K562 (cell line): Measurements from ENCODE around the gene KCNJ9. TPM values are rescaled to one million over a fixed set of nuclear protein-coding genes. Genes with fewer than 3 reads are reported as not detected.

Source experiments
- ATAC-seq: fragments of 200-7000 bp; cut with Tn5 transposase; 3 replicates; pipeline ENCODE4 v1.9.1; 2020; ENCODE audit warnings: moderate library complexity
- BruUV-seq: library from RNA; stranded (reverse); fragments of 400-500 nt; replicated peaks from 2 replicates; lab custom pipeline; 2021; lab: Mats Ljungman, UMichigan
- CTCF ChIA-PET: fragments of 300-600 bp; formaldehyde crosslinking; extraction: SDS; loops from one replicate; lab custom pipeline; 2021; ENCODE audit warnings: low intra/inter-chr PET ratio; lab: Yijun Ruan, JAX
- POLR2A ChIA-PET: fragments of 300-600, 350-650 bp; sonication (Branson Sonifier 250); formaldehyde crosslinking; extraction: SDS; loops from one replicate; lab custom pipeline; 2021; ENCODE audit warnings: antibody characterized with exemption, inconsistent platforms; lab: Yijun Ruan, JAX
- DNase-seq, 4 experiments: peaks; one replicate each; pipeline versions ENCODE4 v3.0.0 to v3.0.0-alpha.2; 2011 to 2018; ENCODE audit warnings: low spot score in 3 of 4, mixed read lengths in 3 of 4; ENCODE audit errors: extremely low read depth in 1 of 4
- FAIRE-seq: peaks from 2 replicates; lab custom pipeline; 2011; peaks lifted over from hg19 to GRCh38; lab: Jason Lieb, UNC
- H2AFZ ChIP-seq: 2 replicates; pipeline ENCODE4 v1.6.0; 2011; ENCODE audit warnings: low read depth, low read length, control low read depth, inconsistent platforms
- H3K27ac ChIP-seq: fragments of 200-600 bp; 3 replicates; pipeline ENCODE4 v1.8.0; 2011; ENCODE audit warnings: low read depth, mild to moderate bottlenecking, control low read depth, inconsistent platforms, low read length, moderate library complexity, mixed read lengths; ENCODE audit errors: extremely low read depth
- H3K27me3 ChIP-seq, 2 experiments: fragments of 300-600 bp in 1 of 2; 2 replicates in 1 of 2; 3 replicates in 1 of 2; pipeline versions ENCODE4 v1.6.0 to v1.8.0; 2011; ENCODE audit warnings: inconsistent platforms in 2 of 2, low read length in 2 of 2, mild to moderate bottlenecking in 1 of 2, mixed read lengths in 1 of 2, moderate library complexity in 1 of 2; ENCODE audit not compliant: control insufficient read depth in 2 of 2, insufficient read depth in 2 of 2
- H3K36me3 ChIP-seq: fragments of 300-600 bp; 3 replicates; pipeline ENCODE4 v1.8.0; 2011; ENCODE audit warnings: mild to moderate bottlenecking, low read length, inconsistent platforms; ENCODE audit not compliant: control insufficient read depth, insufficient read depth
- H3K4me1 ChIP-seq, 2 experiments: fragments of 200-600 bp in 1 of 2; replicated peaks in 1 of 2; 2 replicates in 1 of 2; 3 replicates in 1 of 2; pipeline versions ENCODE4 v1.5.1 to v1.8.0; 2011; ENCODE audit warnings: inconsistent platforms in 2 of 2, low read length in 2 of 2, mild to moderate bottlenecking in 1 of 2, mixed read lengths in 1 of 2, moderate library complexity in 1 of 2; ENCODE audit not compliant: control insufficient read depth in 2 of 2, insufficient read depth in 2 of 2
- H3K4me2 ChIP-seq: 2 replicates; pipeline ENCODE4 v1.6.1; 2011; ENCODE audit warnings: low read length, control low read depth, inconsistent platforms, mixed read lengths; ENCODE audit not compliant: insufficient read depth
- H3K4me3 ChIP-seq: fragments of 200-600 bp; sonication (generic), shearing (Covaris generic); 2 replicates; pipeline ENCODE4 v1.5.1; 2016; ENCODE audit warnings: control low read depth, inconsistent platforms
- H3K79me2 ChIP-seq: fragments of 200-600 bp; 3 replicates; pipeline ENCODE4 v1.8.0; 2011; ENCODE audit warnings: low read length, inconsistent platforms; ENCODE audit not compliant: control insufficient read depth, insufficient read depth
- H3K9ac ChIP-seq, 2 experiments: 2 replicates each; pipeline versions ENCODE4 v1.6.0 to v1.6.1; 2011; ENCODE audit warnings: low read depth in 2 of 2, low read length in 2 of 2, control low read depth in 1 of 2, inconsistent platforms in 1 of 2, mild to moderate bottlenecking in 1 of 2, mixed read lengths in 1 of 2; ENCODE audit not compliant: insufficient read depth in 1 of 2
- H3K9me1 ChIP-seq: one replicate; pipeline ENCODE4 v1.6.0; 2011; ENCODE audit warnings: inconsistent platforms, mild to moderate bottlenecking, low read length, moderate library complexity; ENCODE audit not compliant: control insufficient read depth, insufficient read depth
- H3K9me3 ChIP-seq: replicated peaks from 2 replicates; pipeline ENCODE4 v1.5.1; 2011; ENCODE audit warnings: low read depth, low read length, inconsistent platforms; ENCODE audit not compliant: control insufficient read depth, insufficient read depth
- H4K20me1 ChIP-seq: replicated peaks from 2 replicates; pipeline ENCODE4 v1.6.1; 2011; ENCODE audit warnings: low read length, inconsistent platforms, mixed read lengths; ENCODE audit not compliant: control insufficient read depth, insufficient read depth
- ARNT ChIP-seq, 2 experiments: fragments of 450-650 bp; IDR thresholded peaks; 2 replicates each; pipeline ENCODE4 v1.6.1; 2016; ENCODE audit warnings: mild to moderate bottlenecking in 1 of 2
- CBFA2T2 ChIP-seq: fragments of 450-650 bp; conservative IDR thresholded peaks from 2 replicates; pipeline ENCODE4 v1.6.1; 2017; ENCODE audit warnings: mild to moderate bottlenecking
- ELK1 ChIP-seq: sonication (generic); formaldehyde crosslinking; IDR thresholded peaks from 2 replicates; pipeline ENCODE4 v1.8.1; 2022; ENCODE audit warnings: missing genetic modification reagents
- HES1 ChIP-seq: fragments of 450-650 bp; IDR thresholded peaks from 2 replicates; pipeline ENCODE4 v1.6.1; 2016; ENCODE audit warnings: low read depth, mild to moderate bottlenecking, moderate library complexity
- MYBL2 ChIP-seq, 2 experiments: fragments of 450-650 bp in 1 of 2; sonication (generic) in 1 of 2; formaldehyde crosslinking in 1 of 2; IDR thresholded peaks; 2 replicates each; pipeline versions ENCODE4 v1.6.1 to v1.8.1; 2017 to 2022; ENCODE audit warnings: borderline replicate concordance in 1 of 2, inconsistent platforms in 1 of 2, low read depth in 1 of 2, mild to moderate bottlenecking in 1 of 2, missing genetic modification reagents in 1 of 2, moderate library complexity in 1 of 2
- NCOA4 ChIP-seq: fragments of 450-650 bp; IDR thresholded peaks from 2 replicates; pipeline ENCODE4 v1.6.1; 2018; ENCODE audit warnings: mild to moderate bottlenecking; ENCODE audit not compliant: partially characterized antibody
- NFIC ChIP-seq: fragments of 450-650 bp; IDR thresholded peaks from 2 replicates; pipeline ENCODE4 v1.6.1; 2017; ENCODE audit warnings: mild to moderate bottlenecking, inconsistent platforms
- PHF21A ChIP-seq: fragments of 450-650 bp; IDR thresholded peaks from 2 replicates; pipeline ENCODE4 v1.6.1; 2017; ENCODE audit warnings: low read depth, borderline replicate concordance
- POLR2H ChIP-seq: IDR thresholded peaks from 2 replicates; pipeline ENCODE4 v1.6.1; 2016; ENCODE audit warnings: missing genetic modification characterization, low read depth, mild to moderate bottlenecking, control low read depth, missing compliant biosample characterization, moderate library complexity
- RBFOX2 ChIP-seq: fragments of 200-400 bp; formaldehyde crosslinking; IDR thresholded peaks from 2 replicates; pipeline ENCODE4 v1.6.1; 2017; ENCODE audit warnings: low read depth, mild to moderate bottlenecking, low read length, moderate library complexity
- SIN3B ChIP-seq: fragments of 450-650 bp; IDR thresholded peaks from 2 replicates; pipeline ENCODE4 v1.6.1; 2017; ENCODE audit warnings: low read depth, mild to moderate bottlenecking, moderate library complexity
- SP1 ChIP-seq: sonication (generic); formaldehyde crosslinking; IDR thresholded peaks from 2 replicates; pipeline ENCODE4 v1.8.1; 2022; ENCODE audit warnings: mild to moderate bottlenecking, missing genetic modification reagents
- TCF7L2 ChIP-seq: fragments of 150-350 bp; IDR thresholded peaks from 2 replicates; pipeline ENCODE4 v1.6.1; 2016; ENCODE audit warnings: low read depth, mild to moderate bottlenecking, low read length, moderate library complexity
- ZKSCAN1 ChIP-seq: fragments of 150-350 bp; IDR thresholded peaks from 2 replicates; pipeline ENCODE4 v1.6.1; 2016; ENCODE audit warnings: low read depth, low read length
- ZZZ3 ChIP-seq: fragments of 450-650 bp; IDR thresholded peaks from 2 replicates; pipeline ENCODE4 v1.6.1; 2016; ENCODE audit warnings: antibody characterized with exemption, mild to moderate bottlenecking, moderate library complexity
- WGBS: fragments of 100-300 bp; shearing (Covaris generic); methylation state at CpG from one replicate; pipeline ENCODE4 v1.1.6; 2016; ENCODE audit warnings: low coverage, mixed read lengths; ENCODE audit not compliant: insufficient coverage; ENCODE audit errors: missing lambda C conversion rate; 5-methylcytosine and 5-hydroxymethylcytosine counted together
- in situ Hi-C: fragments of 300-500 bp; cut with MboI; formaldehyde crosslinking; loops from 4 replicates; pipeline ENCODE4 v1.15.0; 2018; ENCODE audit warnings: inconsistent platforms, mixed read lengths
- intact Hi-C: fragments of 100-400 bp; cut with micrococcal nuclease; formaldehyde crosslinking; loops from 2 replicates; pipeline ENCODE4 v1.14.2; 2022
- polyA plus RNA-seq, 8 experiments: library from polyadenylated mRNA; depleted of rRNA in 4 of 8; stranded (reverse) in 5 of 8; unstranded in 3 of 8; fragments of >200 nt; fragmentation: Nextera tagmentation in 2 of 8; fragmentation: Illumina TruSeq in 1 of 8; extraction: Ambion mirVana in 2 of 8; extraction: Trizol in 1 of 8; gene quantifications; 2 replicates each; pipeline versions ENCODE4 v1.2.1 to v1.2.3, GENCODE V29; 2011 to 2014; ENCODE audit warnings: inconsistent platforms in 1 of 8, missing spikeins in 1 of 8
- total RNA-seq, 7 experiments: library from RNA; depleted of rRNA in 6 of 7; stranded (reverse); fragments of >200 nt in 6 of 7; fragmentation: Illumina TruSeq in 2 of 7; extraction: Trizol in 2 of 7; gene quantifications; 2 replicates each; pipeline versions ENCODE4 v1.2.1 to v1.2.3, GENCODE V29; 2011 to 2021; ENCODE audit warnings: low replicate concordance in 1 of 7
- TF ChIP-seq, protein P1 (sequence below): sonication (generic); formaldehyde crosslinking; IDR thresholded peaks from 2 replicates; pipeline ENCODE4 v1.9.0; 2022; ENCODE audit warnings: mild to moderate bottlenecking, missing genetic modification reagents
- TF ChIP-seq, protein P2 (sequence below): fragments of 200-800 bp; sonication (Bioruptor generic); IDR thresholded peaks from 2 replicates; pipeline ENCODE4 v1.6.1; 2017; ENCODE audit warnings: missing genetic modification characterization, missing compliant biosample characterization

KCNJ9 gene
- total and polyA plus RNA-seq, 9 of the 15 experiments (the other 6 are each of a cell fraction or from before 2014, with no cell fraction given), result not detected

GRCh38 chr1:160070243-160071163 lies 10.8 kb upstream of the KCNJ9 start:
- H3K4me3 ChIP-seq, result no peak overlapping the region; the same call in 1 of the 2 replicates
- H3K9me1 ChIP-seq, result no peaks in the 10 kb centered on the region
- WGBS, result under 1% methylated on average over 35 of the region's 46 CpGs
- BruUV-seq, result no TSS peak
- no peaks in the 10 kb centered on the region for H3K9me3 ChIP-seq
- in situ Hi-C loops (no loop called here), intact Hi-C loops (no loop called here)
- FAIRE-seq, result no peak
- no peaks in the 10 kb centered on the region for H4K20me1 ChIP-seq
- DNase-seq, result peak; percentile 53 to 86 (median 82)
- ChIA-PET CTCF (interaction anchor here (0.7 kb wide), 1 partner anchor 66 kb away, joined by 4 read pairs; no protein-coding TSS in a partner anchor), POLR2A (interaction anchor here (0.6 to 1.0 kb wide), 4 partner anchors 8 to 190 kb away, joined by 3 to 4 read pairs (median 4); no protein-coding TSS in a partner anchor)
- no peaks in the 10 kb centered on the region for H3K79me2 ChIP-seq
- H3K27ac ChIP-seq, result no peak overlapping the region
- peak overlapping the region; percentile 26 for H3K4me2 ChIP-seq
- H2AFZ ChIP-seq, result peak overlapping the region; percentile 46; the same call in 1 of the 2 replicates
- H3K27me3 ChIP-seq, result peaks cover 14 to 34% of the 10 kb centered on the region in 2 experiments; a peak in 3 of 5 replicates
- no peaks in the 10 kb centered on the region for H3K36me3 ChIP-seq
- H3K4me1 ChIP-seq, result peaks cover 0 to 13% of the 10 kb centered on the region in 2 experiments; a peak in 3 of 5 replicates
- peak; percentile 86 for ATAC-seq
- H3K9ac ChIP-seq, result peak overlapping the region in 1 of 2 experiments; percentile 11; a peak in 1 of 4 replicates
- no peak for TF ChIP-seq PHF21A
- peak; percentile 17; the same call in 1 of the 2 replicates for TF ChIP-seq NFIC
- no peak for TF ChIP-seq NCOA4
- TF ChIP-seq ARNT (IDR thresholded peaks at IDR 0.05), result no peak
- TF ChIP-seq POLR2H (tag), result no peak
- TF ChIP-seq TCF7L2, result no peak
- TF ChIP-seq ELK1 (CRISPR knock-in tag), result no peak
- no peak for TF ChIP-seq ZZZ3
- no peak for TF ChIP-seq HES1
- no peak for TF ChIP-seq RBFOX2
- TF ChIP-seq CBFA2T2, result peak; percentile 35
- 0 out of 2 replicates have a peak, but pooled peaks have one; percentile 22 for TF ChIP-seq SP1 (CRISPR knock-in tag)
- no peak for TF ChIP-seq ZKSCAN1
- TF ChIP-seq, protein P1, sequence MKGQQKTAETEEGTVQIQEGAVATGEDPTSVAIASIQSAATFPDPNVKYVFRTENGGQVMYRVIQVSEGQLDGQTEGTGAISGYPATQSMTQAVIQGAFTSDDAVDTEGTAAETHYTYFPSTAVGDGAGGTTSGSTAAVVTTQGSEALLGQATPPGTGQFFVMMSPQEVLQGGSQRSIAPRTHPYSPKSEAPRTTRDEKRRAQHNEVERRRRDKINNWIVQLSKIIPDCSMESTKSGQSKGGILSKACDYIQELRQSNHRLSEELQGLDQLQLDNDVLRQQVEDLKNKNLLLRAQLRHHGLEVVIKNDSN, result no peak
- TF ChIP-seq, protein P2, sequence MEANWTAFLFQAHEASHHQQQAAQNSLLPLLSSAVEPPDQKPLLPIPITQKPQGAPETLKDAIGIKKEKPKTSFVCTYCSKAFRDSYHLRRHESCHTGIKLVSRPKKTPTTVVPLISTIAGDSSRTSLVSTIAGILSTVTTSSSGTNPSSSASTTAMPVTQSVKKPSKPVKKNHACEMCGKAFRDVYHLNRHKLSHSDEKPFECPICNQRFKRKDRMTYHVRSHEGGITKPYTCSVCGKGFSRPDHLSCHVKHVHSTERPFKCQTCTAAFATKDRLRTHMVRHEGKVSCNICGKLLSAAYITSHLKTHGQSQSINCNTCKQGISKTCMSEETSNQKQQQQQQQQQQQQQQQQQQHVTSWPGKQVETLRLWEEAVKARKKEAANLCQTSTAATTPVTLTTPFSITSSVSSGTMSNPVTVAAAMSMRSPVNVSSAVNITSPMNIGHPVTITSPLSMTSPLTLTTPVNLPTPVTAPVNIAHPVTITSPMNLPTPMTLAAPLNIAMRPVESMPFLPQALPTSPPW, result peak; percentile 69
- no peak for TF ChIP-seq SIN3B
- TF ChIP-seq MYBL2 (IDR thresholded peaks at IDR 0.05; ENCODE audit: low read depth), result no peak
- TF ChIP-seq MYBL2 (CRISPR knock-in tag; IDR thresholded peaks at IDR 0.05; ENCODE audit: borderline replicate concordance), result no peak
